GM10266 (cell line): ENCODE data around the gene NEIL1.
"Not testable (repeated sequence)": the region's sequence is repeated elsewhere in the genome, so short reads cannot be mapped to it uniquely, and the experiment has no call there.

ENCODE experiments used
- DNase-seq: peaks from one replicate; pipeline ENCODE4 v3.0.0; 2012; ENCODE audit errors: extremely low spot score
- CTCF ChIP-seq: IDR thresholded peaks from 2 replicates; pipeline ENCODE4 v1.5.1; 2012; ENCODE audit warnings: mild to moderate bottlenecking, low read depth; ENCODE audit not compliant: control insufficient read depth, insufficient read depth; ENCODE audit errors: missing control alignments

The NEIL1 gene

DNA sequence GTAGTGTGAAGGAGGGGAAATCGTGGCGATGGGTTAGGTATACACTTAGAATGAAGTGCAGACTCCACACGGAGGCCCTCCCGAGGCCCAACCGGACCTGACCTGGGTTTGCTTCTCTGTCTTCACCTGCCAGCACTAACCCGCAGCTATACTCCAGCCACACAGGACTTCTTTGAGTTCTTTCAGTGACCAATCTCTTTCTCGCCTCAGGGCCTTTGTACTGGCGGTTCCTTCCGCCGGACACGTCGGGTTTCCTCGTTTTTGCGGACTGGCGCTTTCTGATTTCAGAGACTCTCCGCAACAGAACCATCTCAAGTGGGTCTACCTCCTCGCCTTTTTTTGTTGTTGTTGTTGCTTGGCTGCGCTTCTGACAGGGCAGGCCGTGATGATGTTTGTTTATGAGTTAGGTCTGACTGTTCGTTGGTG is at the start of gene NEIL1:
Gene NEIL1 (plus strand): TSS at position 244 of the 426 bp plus-strand sequence. CDS start 1,867 bp downstream, outside the sequence.
- TF ChIP-seq CTCF = no peak
- DNase-seq = no peak

DNA sequence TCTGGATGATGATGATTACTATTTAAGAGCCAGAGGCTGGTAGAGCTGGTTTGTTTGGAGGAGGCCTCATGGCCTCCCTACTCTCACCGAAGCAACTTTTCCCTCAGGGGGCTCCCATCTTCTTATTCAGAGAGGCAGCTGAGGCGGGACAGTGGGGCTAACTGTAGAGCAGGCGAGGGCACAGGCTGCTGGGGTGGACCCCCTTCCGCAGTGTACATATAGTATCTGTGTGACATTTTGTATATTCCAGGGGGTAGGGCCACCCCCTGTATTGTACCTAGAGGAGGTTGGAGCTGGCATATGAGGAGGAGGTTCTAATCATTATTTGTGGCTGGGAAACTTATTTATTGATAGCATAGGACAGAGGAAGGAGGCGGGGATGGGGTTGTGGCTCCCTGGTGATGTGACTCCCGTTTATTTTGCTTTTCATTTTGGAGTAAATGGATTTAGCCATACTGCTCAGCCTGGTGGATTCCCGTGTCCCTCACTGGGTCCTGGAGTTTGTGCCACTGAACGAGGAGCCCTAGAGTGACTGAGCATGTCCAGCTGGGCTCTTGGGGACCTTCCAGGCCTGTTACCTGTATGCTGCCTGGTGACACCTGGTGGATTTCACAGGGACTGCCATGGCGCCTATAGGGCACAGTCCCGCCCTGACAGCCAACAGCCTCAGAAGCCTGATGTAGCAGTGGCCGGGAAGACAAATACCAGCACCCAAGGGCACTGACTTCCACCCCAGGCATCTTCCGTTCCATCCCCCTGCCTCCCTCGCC is 48.1 kb upstream of the NEIL1 start:
- DNase-seq = not testable (repeated sequence)

DNA sequence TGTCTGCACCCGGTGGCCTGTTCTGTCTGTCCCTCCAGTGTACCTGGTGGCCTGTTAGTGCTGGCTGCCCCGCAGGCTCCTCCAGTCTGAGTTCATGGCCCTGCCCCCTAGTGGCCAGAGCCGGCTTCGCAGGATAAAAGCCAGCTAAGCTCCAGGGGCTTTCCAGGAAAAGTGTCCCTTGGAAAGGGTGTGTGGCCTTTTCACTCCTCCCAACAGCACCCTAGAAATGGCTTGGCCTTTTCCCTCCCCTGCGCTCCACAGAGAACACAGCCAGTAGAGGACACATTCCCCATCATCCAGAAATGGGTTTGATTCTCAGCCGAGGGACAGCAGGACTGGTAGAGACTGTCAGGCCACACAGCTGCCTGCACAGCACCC is 47.5 kb upstream of the NEIL1 start:
- not testable (repeated sequence) for DNase-seq

DNA sequence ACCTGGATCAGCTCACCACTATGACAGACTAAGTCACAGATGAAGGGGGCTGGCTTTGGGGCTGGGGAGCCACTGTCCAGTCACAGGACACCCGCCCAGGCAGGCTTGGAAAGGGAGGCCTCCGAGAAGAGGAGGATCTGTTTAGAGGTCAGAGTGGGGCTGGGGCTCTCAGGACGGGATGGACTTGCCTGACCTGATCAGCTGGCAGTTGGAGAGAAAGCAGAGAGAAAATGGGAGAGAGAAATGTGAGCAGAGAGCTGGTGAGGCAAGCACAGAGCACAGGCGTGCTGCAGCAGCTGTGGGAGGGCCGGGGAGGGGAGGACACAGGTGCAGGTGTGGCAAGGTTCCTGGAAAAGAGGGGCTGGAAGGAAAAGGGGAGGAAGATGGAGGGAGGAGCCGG is 46.8 kb upstream of the NEIL1 start:
- not testable (repeated sequence) for DNase-seq

More for the DNA sequence above, 47.5 kb upstream of the NEIL1 start:
- peak; percentile 51 for TF ChIP-seq CTCF

GRCh38 chr15:75302318-75302717 is 44.5 kb upstream of the NEIL1 start:
- TF ChIP-seq CTCF = no peak
- no peak for DNase-seq

GRCh38 chr15:75302753-75303152 is 44.1 kb upstream of the NEIL1 start:
- DNase-seq = not testable (repeated sequence)

DNA sequence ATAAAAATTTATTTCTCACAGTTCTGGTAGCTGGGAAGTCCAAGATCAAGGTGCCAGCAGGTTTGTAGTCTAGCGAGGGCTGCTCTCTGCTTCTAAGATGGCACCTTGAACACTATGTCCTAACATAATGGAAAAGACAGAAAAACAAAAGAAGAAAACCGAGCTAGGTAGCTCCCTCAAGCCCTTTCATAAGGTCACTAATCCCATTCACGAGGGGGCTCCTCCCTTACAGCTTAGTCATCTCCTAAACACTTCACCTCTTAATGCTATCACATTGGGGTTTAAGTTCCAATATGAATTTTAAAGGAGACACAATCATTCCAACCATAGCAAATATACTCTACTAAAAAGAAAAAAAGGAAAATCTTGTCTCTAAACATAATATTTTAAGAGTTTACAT is 40.7 kb upstream of the NEIL1 start:
- no peak for TF ChIP-seq CTCF

GRCh38 chr15:75307778-75308390 is 39.0 kb upstream of the NEIL1 start:
- peak; percentile 40 for TF ChIP-seq CTCF
- peak; percentile 31 for DNase-seq

More for the DNA sequence above, 40.7 kb upstream of the NEIL1 start:
- no peak for DNase-seq

GRCh38 chr15:75309711-75310110 is 37.1 kb upstream of the NEIL1 start:
- no peak for DNase-seq
- TF ChIP-seq CTCF = no peak

- DNase-seq = not testable (repeated sequence)
Observed at GRCh38 chr15:75312548-75312947, 34.3 kb upstream of the NEIL1 start.
